T-cell (primary cell): Measurements from ENCODE around the gene BUD23. TPM values are rescaled to one million over a fixed set of nuclear protein-coding genes. Genes with fewer than 3 reads are reported as not detected.
"Not testable (repeated sequence)": the region's sequence is repeated elsewhere in the genome, so short reads cannot be mapped to it uniquely, and the experiment has no call there.

ENCODE experiments used
- ATAC-seq, 4 experiments: fragments of 200-7000 bp in 3 of 4; fragments of 150-1000 bp in 1 of 4; cut with Tn5 transposase; replicated peaks in 1 of 4; 1 replicate in 3 of 4; 2 replicates in 1 of 4; pipeline ENCODE4 v1.10.0; 2021; ENCODE audit warnings: moderate library complexity in 3 of 4, mild to moderate bottlenecking in 2 of 4, moderate number of reproducible peaks in 1 of 4
- CTCF ChIA-PET, 2 donors: fragments of 300-600 bp; sonication (Branson Sonifier 250); formaldehyde crosslinking; loops; one replicate each; lab custom pipeline; 2022; ENCODE audit warnings: antibody characterized with exemption in 2 of 2; lab: Charles Lee
- POLR2A ChIA-PET, 2 donors: fragments of 300-600 bp; sonication (Branson Sonifier 250); formaldehyde crosslinking; loops; one replicate each; lab custom pipeline; 2022; ENCODE audit warnings: antibody characterized with exemption in 2 of 2; lab: Charles Lee
- DNase-seq, 35 experiments: peaks; one replicate each; pipeline versions ENCODE4 v3.0.0 to v3.0.0-alpha.2; 2013 to 2023
- H3K27ac ChIP-seq: one replicate; pipeline ENCODE4 v1.5.1; 2013; ENCODE audit warnings: low read length
- H3K27me3 ChIP-seq, 2 experiments: replicated peaks in 1 of 2; 1 replicate in 1 of 2; 2 replicates in 1 of 2; pipeline versions ENCODE4 v1.6.1 to v1.7.0; 2013; ENCODE audit warnings: low read length in 1 of 2, mixed read lengths in 1 of 2; ENCODE audit not compliant: control insufficient read depth in 2 of 2, insufficient read depth in 2 of 2; ENCODE audit errors: extremely low read depth in 1 of 2
- H3K36me3 ChIP-seq, 2 donors: 1 replicate in 1 of 2; 2 replicates in 1 of 2; pipeline versions ENCODE4 v1.6.1 to v1.7.0; 2013; ENCODE audit warnings: low read length in 1 of 2; ENCODE audit not compliant: control insufficient read depth in 2 of 2, insufficient read depth in 1 of 2; ENCODE audit errors: extremely low read depth in 1 of 2
- H3K4me1 ChIP-seq, 2 experiments: 1 replicate in 1 of 2; 2 replicates in 1 of 2; pipeline versions ENCODE4 v1.6.1 to v1.7.0; 2013; ENCODE audit warnings: low read length in 2 of 2, mixed read lengths in 1 of 2; ENCODE audit not compliant: insufficient read depth in 2 of 2, control insufficient read depth in 1 of 2; ENCODE audit errors: extremely low read depth in 1 of 2
- H3K4me3 ChIP-seq, 2 donors: 1 replicate in 1 of 2; 2 replicates in 1 of 2; pipeline versions ENCODE4 v1.5.1 to v1.7.0; 2013; ENCODE audit warnings: mild to moderate bottlenecking in 2 of 2, low read length in 1 of 2, moderate library complexity in 1 of 2; ENCODE audit not compliant: control insufficient read depth in 1 of 2; ENCODE audit errors: extremely low read depth in 1 of 2
- H3K9me3 ChIP-seq: 2 replicates; pipeline ENCODE4 v1.7.0; 2013
- H3K27ac Mint-ChIP-seq, 2 donors: one replicate each; pipeline ENCODE4 v1.8.0; 2020 to 2021; ENCODE audit warnings: mild to moderate bottlenecking in 2 of 2, mixed read lengths in 2 of 2
- H3K27me3 Mint-ChIP-seq, 2 donors: one replicate each; pipeline ENCODE4 v1.8.0; 2021 to 2022; ENCODE audit warnings: mixed read lengths in 2 of 2
- H3K36me3 Mint-ChIP-seq: one replicate; pipeline ENCODE4 v1.8.0; 2021; ENCODE audit warnings: mixed read lengths
- H3K4me1 Mint-ChIP-seq, 3 donors: one replicate each; pipeline ENCODE4 v1.8.0; 2020 to 2022; ENCODE audit warnings: mixed read lengths in 3 of 3, mild to moderate bottlenecking in 1 of 3
- H3K4me3 Mint-ChIP-seq, 3 donors: one replicate each; pipeline ENCODE4 v1.8.0; 2020 to 2022; ENCODE audit warnings: mild to moderate bottlenecking in 3 of 3, mixed read lengths in 3 of 3, moderate library complexity in 3 of 3
- H3K9me3 Mint-ChIP-seq, 3 donors: one replicate each; pipeline ENCODE4 v1.8.0; 2020 to 2022; ENCODE audit warnings: mixed read lengths in 3 of 3
- WGBS: methylation state at CpG from one replicate; pipeline ENCODE4 v1.1.5; 2013; ENCODE audit warnings: missing lambda C conversion rate; ENCODE audit not compliant: insufficient coverage; 5-methylcytosine and 5-hydroxymethylcytosine counted together
- total RNA-seq, 35 experiments: library from RNA in 6 of 35; stranded (reverse) in 6 of 35; fragments of 120-200 nt in 1 of 35; gene quantifications; one replicate each; pipeline versions ENCODE4 v1.2.1 to v1.2.4 and lab custom pipeline; 2013 to 2026

The BUD23 gene
- total RNA-seq, 5 donors from 2014 or later (not counting 1 experiment from before 2014, with no cell fraction given), result 66.9 to 90.0 (median 71.2) TPM

DNA sequence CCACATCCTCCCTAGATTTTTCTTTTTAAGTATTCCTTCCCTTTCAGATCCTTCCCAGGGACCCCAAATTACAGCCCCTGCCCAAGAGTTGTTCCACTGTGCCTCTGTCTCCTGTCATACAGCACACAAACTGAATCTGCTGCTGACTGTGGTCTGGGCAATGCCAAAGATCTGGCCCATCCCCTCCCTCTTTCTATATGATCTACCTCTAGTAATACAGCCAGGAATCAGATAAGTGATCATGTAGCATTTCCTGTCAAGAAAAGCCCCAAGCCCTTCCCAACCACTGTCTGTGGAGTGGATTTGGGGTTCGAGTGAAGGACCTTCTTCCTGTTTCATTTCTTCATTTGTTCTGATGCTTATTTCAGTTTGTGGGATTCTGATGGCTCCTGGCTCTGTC lies 29.4 kb downstream of the BUD23 start:
- peaks cover 4 to 21% of the 10 kb centered on the region in 2 experiments for H3K4me1 ChIP-seq
- H3K4me1 Mint-ChIP-seq, result peaks cover 11 to 23% (median 19%) of the 10 kb centered on the region in 3 donors
- no peak overlapping the region for H3K27ac Mint-ChIP-seq
- H3K9me3 Mint-ChIP-seq, result no peaks in the 10 kb centered on the region
- ATAC-seq (no peak), DNase-seq (no peak)
- WGBS, result no CpG with 5 or more reads among the region's 1 CpG
- H3K27ac ChIP-seq, result no peak overlapping the region
- ChIA-PET POLR2A (no interaction called here), CTCF (no interaction called here)
- H3K9me3 ChIP-seq, result no peaks in the 10 kb centered on the region
- peaks cover 0 to 10% of the 10 kb centered on the region in 2 experiments for H3K27me3 ChIP-seq
- H3K36me3 ChIP-seq, result no peaks in the 10 kb centered on the region
- no peak overlapping the region for H3K4me3 Mint-ChIP-seq
- H3K4me3 ChIP-seq, result no peak overlapping the region
- no peaks in the 10 kb centered on the region for H3K27me3 Mint-ChIP-seq
- H3K36me3 Mint-ChIP-seq, result no peaks in the 10 kb centered on the region

DNA sequence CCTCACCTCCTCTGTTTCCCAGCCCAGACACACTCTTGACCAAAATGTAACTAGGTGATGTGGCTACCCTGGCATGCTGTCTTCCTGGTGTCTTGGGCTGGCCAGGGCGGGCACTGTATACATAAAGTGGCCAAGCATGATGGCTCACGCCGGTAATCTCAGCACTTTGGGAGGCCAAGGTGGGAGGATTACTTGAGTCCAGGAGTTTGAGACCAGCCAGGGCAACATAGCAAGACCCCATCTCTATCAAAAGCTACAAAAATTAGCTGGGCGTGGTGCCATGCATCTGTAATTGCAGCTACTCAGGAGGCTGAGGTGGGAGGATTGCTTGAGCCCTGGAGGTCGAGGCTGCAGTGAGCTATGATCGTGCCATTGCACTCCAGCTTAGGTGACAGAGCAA lies 29.9 kb downstream of the BUD23 start:
- H3K4me3 Mint-ChIP-seq, ATAC-seq, H3K27me3 Mint-ChIP-seq, H3K4me3 ChIP-seq, CTCF ChIA-PET, H3K36me3 Mint-ChIP-seq, H3K27ac Mint-ChIP-seq, DNase-seq, H3K27ac ChIP-seq, H3K9me3 Mint-ChIP-seq, H3K36me3 ChIP-seq, H3K9me3 ChIP-seq: not testable (repeated sequence)
- peaks cover 17 to 29% (median 24%) of the 10 kb centered on the region in 3 donors for H3K4me1 Mint-ChIP-seq
- Histone ChIP-seq H3K27me3 (peaks cover 0 to 13% of the 10 kb centered on the region in 2 experiments), H3K4me1 (peaks cover 10 to 26% of the 10 kb centered on the region in 2 experiments)
- POLR2A ChIA-PET, result interaction anchor here in 1 of 2 donors (0.6 kb wide), 2 partner anchors 61 to 207 kb away, joined by 3 to 14 read pairs; no protein-coding TSS in a partner anchor
- WGBS, result 95% methylated on average over 3 of the region's 6 CpGs

DNA sequence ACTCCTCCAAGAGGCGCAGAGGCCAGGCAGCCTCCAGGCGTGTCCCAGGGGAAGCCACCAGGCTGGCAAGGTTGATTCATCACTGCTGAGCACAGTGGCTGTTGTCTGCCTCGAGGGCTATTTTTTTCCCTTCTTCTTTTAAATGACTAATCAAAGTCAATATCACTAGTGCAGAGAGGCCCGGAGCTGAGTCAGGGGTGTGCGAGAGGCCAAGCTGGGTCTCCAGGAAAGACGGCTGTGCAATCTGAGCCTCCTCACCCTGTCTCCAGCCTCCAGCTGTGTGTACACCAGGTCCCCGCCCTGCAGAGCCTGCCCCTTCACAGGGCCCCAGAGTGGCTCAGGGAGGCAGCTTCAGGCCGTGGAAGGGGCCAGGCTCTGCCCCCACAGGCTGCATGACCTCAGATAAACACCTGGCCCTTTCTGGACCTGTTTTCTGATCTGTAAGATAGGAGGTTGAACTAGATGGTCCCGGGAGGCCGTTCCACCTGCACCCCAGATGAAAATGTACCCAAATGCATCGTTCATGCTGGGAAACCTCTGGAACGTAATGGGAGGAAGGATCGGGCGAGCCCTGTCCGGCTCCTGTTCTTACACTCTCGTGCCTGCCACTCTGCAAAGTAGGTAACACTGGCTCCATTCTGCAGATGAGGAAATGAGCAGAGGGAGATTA lies 32.4 kb downstream of the BUD23 start:
- H3K9me3 Mint-ChIP-seq, result no peaks in the 10 kb centered on the region
- H3K27me3 ChIP-seq, result peaks cover 3 to 29% of the 10 kb centered on the region in 2 experiments
- DNase-seq (no peak), ATAC-seq (no peak)
- ChIA-PET POLR2A (interaction anchor here in 1 of 2 donors (0.6 kb wide), 1 partner anchor 13 kb away, joined by 6 read pairs; no protein-coding TSS in a partner anchor), CTCF (interaction anchor here in 1 of 2 donors (0.5 to 0.6 kb wide), 2 partner anchors 8 to 272 kb away, joined by 3 to 6 read pairs; no protein-coding TSS in a partner anchor)
- no peaks in the 10 kb centered on the region for H3K9me3 ChIP-seq
- H3K4me1 Mint-ChIP-seq, result peaks cover 26 to 38% (median 30%) of the 10 kb centered on the region in 3 donors
- no peaks in the 10 kb centered on the region for H3K36me3 Mint-ChIP-seq
- H3K36me3 ChIP-seq, result no peaks in the 10 kb centered on the region
- H3K4me3 Mint-ChIP-seq, result no peak overlapping the region
- H3K27ac Mint-ChIP-seq, result no peak overlapping the region
- 75% methylated on average over 15 of the region's 16 CpGs for WGBS
- H3K27me3 Mint-ChIP-seq, result peaks cover 2 to 5% of the 10 kb centered on the region in 2 donors
- no peak overlapping the region for H3K27ac ChIP-seq
- no peak overlapping the region for H3K4me3 ChIP-seq
- H3K4me1 ChIP-seq, result peaks cover 14 to 42% of the 10 kb centered on the region in 2 experiments

GRCh38 chr7:73716318-73716890 lies 33.0 kb downstream of the BUD23 start:
- H3K27ac ChIP-seq, result no peak overlapping the region
- H3K36me3 Mint-ChIP-seq, result no peaks in the 10 kb centered on the region
- ATAC-seq, result no peak
- H3K4me1 Mint-ChIP-seq, result peaks cover 26 to 38% (median 30%) of the 10 kb centered on the region in 3 donors
- no peak overlapping the region for H3K4me3 Mint-ChIP-seq
- no peaks in the 10 kb centered on the region for H3K9me3 Mint-ChIP-seq
- H3K9me3 ChIP-seq, result no peaks in the 10 kb centered on the region
- H3K27me3 Mint-ChIP-seq, result peaks cover 2 to 5% of the 10 kb centered on the region in 2 donors
- H3K4me3 ChIP-seq, result no peak overlapping the region
- CTCF ChIA-PET, result interaction anchor here (0.6 to 0.7 kb wide), 2 partner anchors 10 to 12 kb away, joined by 3 read pairs; no protein-coding TSS in a partner anchor
- no peaks in the 10 kb centered on the region for H3K36me3 ChIP-seq
- H3K27ac Mint-ChIP-seq, result no peak overlapping the region
- DNase-seq, result no peak
- H3K27me3 ChIP-seq, result peaks cover 3 to 29% of the 10 kb centered on the region in 2 experiments
- H3K4me1 ChIP-seq, result peaks cover 14 to 42% of the 10 kb centered on the region in 2 experiments
- WGBS, result 92% methylated on average over 4 of the region's 4 CpGs
- POLR2A ChIA-PET, result interaction anchor here in 1 of 2 donors (0.6 kb wide), 1 partner anchor 21 kb away, joined by 4 read pairs; no protein-coding TSS in a partner anchor

GRCh38 chr7:73717025-73717807 lies 33.8 kb downstream of the BUD23 start:
- Histone ChIP-seq H3K4me1 (peaks cover 14 to 42% of the 10 kb centered on the region in 2 experiments), H3K36me3 (no peaks in the 10 kb centered on the region), H3K9me3 (no peaks in the 10 kb centered on the region), H3K27ac (no peak overlapping the region), H3K27me3 (peaks cover 5 to 29% of the 10 kb centered on the region in 2 experiments), H3K4me3 (peak overlapping the region in 1 of 2 donors; percentile 82)
- CTCF ChIA-PET, result interaction anchor here (0.6 to 1.3 kb wide), 4 partner anchors 11 to 21 kb away, joined by 3 to 7 read pairs (median 4); partner anchors contain the start of gene ABHD11 (in 1 of the 2)
- Mint-ChIP-seq H3K36me3 (no peaks in the 10 kb centered on the region), H3K4me3 (peak overlapping the region; percentile 72 to 86 (median 86)), H3K27ac (peak overlapping the region in 1 of 2 donors; percentile 22), H3K9me3 (no peaks in the 10 kb centered on the region), H3K27me3 (peaks cover 2 to 5% of the 10 kb centered on the region in 2 donors), H3K4me1 (peaks cover 26 to 38% (median 30%) of the 10 kb centered on the region in 3 donors)
- ATAC-seq, result no peak
- POLR2A ChIA-PET, result interaction anchor here in 1 of 2 donors (0.6 kb wide), 1 partner anchor 21 kb away, joined by 4 read pairs; no protein-coding TSS in a partner anchor
- whole genome bisulfite sequencing, result 86% methylated on average over 4 of the region's 13 CpGs
- DNase-seq, result no peak
